GM18517 (cell line): ENCODE measurements around the gene STEAP3.
A peak's percentile ranks its signal among the peaks of the same experiment; 100 is the strongest.

Source experiments
- ATAC-seq: cut with Tn5 transposase; IDR thresholded peaks from one replicate; pipeline ENCODE4 v1.9.1; 2021; ENCODE audit warnings: mild to moderate bottlenecking, moderate library complexity; ENCODE audit not compliant: unreplicated experiment

Gene STEAP3

DNA sequence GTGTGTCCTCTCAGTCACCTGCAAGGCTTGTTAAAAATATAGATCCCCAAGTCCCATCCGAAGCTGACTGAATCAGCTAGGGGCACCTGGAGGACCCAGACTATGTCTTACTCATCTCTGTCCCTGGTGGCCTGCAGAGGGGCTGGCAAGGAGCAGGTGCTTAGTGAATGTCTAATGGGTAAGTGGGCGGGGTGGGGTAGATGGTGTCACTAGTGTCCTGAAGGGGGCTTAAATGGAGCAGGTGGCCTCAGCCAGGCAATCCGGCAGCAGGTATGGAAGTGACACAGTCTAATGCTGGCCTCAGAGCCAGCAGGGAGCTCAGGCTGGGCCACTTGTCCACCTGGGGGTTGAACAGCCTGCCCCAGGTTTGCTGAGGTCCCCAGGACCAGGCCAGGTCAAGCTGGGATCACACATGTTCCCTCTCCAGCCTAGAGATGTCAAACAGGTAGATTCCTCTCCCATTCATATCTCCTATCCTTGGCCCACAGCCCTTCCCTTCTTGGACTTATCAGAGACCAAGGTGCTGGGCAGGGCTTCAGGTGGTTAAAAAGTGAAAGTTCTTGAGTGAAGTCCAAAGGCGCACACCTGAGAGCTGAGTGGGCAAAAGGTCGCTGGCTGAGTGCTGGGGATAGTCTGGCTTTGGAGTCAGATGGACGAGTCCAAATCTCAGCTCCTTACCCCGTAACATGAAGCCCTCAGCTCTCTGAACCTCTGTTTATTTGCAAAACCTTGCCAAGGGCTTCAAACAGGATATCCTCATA, 1.7 kb downstream of the STEAP3 start:
- ATAC-seq = no peak

DNA sequence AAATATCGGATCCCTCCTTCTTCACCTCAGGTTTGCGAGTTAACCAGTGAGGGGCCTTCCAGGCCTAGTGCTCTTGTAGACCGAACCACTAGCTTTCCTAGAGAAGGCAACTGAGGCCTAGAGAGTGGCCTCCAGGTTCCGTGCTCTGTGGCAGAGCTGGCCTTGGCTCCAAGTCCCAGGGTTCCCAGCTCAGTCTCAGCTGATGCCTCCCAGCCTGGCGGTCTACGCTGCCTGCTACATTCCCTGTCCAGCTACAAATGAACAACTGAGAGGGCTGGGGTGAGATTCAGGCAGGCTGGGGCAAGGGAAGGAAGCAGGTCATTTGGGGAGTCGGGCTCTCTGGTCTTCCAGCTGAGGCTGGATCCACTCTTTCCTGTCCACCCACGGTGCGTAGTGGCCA, 2.3 kb downstream of the STEAP3 start:
- no peak for ATAC-seq

DNA sequence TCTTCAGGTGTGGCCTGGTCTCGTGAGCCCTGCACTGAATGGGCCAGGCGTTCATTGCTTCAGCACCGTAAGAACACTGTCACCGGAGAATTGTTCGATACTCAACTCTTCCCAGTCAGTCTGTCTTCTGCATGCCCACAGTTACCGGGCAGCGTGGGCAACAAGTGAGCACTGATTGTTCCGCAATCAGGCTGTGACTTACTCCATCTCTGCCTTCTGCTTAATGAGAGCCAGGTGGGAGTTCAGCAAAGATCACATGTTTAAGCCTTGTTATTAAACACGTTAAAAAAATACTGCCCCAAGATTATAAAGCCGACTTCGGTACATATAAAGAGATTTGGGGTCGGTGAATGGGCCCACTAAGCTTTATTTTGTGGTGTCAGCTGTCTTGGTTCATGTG, 3.7 kb downstream of the STEAP3 start:
- no peak for ATAC-seq

DNA sequence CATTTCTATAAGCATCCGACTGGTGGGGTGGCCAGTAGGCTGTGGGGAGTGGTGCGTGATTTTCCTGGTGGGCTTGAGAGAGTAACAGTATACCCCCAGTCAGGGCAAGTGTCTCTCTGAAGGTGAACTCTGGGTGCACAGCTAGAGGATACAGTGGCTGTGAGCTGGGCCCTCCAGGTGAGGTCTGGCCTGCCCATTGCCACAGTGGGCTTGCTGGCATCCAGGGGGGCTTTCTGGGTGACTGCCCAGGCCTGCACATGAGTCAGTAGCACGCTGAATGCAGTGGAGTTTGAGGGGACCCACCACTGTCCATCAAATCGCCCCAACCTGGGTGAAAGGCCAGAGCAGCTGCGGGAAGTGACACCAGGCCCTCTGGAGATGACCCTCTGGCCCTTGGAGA, 4.5 kb downstream of the STEAP3 start:
- ATAC-seq = no peak

DNA sequence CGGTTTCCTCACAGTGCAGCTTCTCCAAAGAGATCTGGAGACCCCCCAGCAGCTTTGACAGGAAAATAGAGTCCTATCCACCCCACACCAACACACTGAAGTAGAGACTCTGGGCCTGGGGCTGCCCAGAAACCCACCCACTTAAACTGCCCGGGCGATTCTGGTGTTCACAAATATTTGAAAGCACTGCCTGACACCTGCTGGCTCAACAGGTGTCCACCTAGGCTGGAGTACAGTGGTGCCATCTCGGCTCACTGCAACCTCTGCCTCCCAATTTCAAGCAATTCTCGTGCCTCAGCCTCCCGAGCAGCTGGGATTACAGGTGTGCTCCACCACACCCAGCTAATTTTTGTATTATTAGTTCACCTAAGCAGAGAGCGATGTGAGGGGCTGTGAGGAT, 5.3 kb downstream of the STEAP3 start:
- no peak for ATAC-seq

DNA sequence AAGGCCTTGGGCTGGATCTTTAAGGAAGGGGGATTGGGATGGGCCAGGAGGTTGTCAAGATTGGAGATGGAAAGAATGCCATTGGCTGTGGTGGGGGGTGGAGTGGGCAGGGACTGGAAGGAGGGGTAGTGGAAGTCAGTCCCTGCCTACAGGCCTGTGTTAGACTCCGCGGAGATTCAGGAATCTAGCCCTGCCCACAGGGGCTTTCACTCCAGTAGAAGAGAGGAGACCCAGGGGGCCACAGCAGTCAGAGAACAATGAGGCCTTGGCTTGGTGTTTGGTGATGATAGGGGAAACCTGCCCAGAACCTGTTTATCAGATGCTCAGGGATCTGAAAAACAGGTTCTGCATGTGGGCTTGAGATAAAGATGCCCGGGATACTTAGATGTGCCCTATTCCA, 6.1 kb downstream of the STEAP3 start:
- no peak for ATAC-seq

DNA sequence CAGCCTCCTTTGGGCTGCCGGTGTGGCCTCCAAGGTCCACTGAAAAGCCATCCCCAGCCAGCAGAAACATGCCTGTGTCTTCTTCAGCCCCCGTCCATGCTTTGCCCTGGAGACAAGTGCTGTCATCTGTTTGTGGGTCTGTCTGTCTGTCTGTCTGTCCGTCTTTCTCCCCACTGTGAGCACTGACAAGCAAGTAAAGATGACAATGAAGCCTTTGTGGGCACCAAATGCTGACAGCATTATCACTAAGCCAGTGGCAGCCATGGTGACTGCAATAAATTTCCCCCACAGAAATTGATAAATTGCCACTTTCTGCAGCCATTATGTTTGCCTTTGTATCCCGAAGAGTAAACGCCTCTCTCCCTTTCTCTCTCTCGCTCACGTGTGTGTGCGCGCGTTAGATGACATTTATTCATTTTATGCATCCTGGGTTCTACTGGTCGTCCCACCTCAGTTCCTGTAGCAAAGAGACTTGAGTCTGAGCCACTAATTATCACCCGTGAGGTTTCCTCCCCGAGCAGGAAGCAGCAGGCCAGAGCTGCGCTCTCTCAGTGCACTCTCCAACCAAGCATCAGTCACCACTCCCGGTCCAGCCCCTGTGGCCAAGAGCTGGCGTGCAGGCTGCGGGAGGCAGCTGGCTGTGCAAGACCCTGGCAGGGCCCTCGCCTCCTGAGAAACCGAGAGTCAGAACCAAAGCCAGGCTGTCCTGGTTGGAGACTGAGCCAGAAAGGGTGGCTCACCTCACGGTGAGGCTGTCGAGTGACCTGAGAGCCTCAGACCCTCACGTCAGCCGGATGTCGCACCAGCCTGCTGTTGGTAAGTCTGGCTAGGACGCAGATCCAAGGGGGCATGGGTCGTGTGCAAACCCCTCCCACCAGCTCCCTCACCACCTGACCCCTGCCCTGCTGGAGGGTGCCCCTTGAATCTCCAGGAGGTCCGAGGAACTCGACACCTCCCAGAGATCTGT, 6.9 kb downstream of the STEAP3 start:
- ATAC-seq = no peak

DNA sequence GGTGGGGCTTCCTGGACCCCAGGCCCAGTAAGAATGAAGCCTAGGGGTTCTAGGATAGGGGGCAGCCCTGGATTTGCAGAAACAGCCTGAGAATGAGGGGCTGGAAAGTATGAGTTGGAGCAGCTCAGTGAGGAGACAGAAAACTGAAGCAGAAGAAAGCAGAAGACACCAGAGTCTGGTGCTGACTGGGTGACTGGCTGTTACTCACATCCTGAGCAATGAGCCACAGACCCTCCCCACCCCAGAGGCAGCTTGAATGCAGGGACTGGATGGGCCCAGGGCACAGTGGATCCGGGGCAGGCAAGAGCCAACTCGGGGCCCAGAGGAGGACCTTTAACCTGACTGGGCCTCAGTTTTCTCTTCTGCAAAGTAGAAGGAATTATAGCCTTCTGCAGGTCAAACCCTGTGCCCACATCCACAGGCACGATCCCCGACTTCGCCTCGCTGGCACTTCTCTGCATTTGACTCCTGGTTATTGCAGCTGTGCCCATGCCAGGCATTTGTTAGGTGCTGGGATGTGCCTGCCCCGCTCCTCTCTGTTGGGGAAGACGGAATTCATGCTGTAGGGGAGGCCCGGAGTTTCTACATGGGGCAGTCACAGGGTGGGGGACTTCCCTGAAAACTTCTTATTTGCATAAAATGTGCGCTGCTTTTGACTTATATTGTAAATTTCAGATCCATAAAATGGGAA, 8.5 kb downstream of the STEAP3 start:
- peak; percentile 62 for ATAC-seq

DNA sequence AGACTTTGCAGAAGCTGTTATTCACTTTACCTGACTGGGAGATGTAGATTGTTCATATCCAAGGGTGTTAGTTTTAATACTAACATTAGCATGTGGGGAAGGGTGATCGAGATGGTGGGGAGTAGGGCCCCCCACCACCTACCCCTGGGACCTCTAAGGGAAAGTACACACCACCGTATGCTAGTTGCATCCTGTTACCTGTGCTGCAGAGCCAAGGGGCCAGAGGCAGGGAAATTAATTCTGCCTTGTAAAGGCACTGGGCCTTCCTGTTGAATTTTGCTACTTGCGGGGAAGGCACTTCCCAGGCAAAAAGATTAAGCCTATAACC, 9.0 kb downstream of the STEAP3 start:
- peak; percentile 38 for ATAC-seq

DNA sequence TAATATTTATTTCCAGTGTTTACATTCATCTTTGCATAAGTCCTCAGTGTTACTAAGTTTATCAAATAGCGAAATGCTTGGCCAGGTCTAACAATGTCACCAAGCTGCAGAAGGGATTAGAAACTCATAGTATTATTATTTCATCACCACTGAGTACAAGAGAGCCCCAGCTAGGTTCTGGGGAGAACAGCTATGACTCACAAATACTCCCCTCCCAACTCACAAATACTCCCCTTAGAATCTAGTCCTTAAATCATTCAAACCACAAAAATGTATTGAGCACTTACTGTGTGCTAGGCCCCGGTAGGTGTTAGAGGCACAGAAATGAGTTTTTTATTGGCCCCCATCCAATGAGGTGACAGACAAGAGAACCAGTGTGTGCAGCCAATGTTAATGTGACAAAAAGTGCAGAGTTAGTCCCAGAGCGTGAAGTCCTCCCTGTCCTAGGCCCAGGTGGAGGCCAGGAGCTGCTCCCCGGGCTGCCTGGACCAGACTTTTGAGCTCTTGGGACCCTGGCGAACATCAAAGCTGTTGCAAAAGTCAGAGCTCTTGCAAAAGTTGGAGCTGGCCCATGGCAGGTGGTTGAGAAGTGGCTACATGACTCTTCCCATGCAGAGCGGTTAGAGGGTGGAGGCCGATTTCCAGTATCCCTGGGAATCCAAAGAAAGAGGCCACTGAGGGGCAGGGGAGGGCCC, 9.8 kb downstream of the STEAP3 start:
- ATAC-seq = peak; percentile 57

DNA sequence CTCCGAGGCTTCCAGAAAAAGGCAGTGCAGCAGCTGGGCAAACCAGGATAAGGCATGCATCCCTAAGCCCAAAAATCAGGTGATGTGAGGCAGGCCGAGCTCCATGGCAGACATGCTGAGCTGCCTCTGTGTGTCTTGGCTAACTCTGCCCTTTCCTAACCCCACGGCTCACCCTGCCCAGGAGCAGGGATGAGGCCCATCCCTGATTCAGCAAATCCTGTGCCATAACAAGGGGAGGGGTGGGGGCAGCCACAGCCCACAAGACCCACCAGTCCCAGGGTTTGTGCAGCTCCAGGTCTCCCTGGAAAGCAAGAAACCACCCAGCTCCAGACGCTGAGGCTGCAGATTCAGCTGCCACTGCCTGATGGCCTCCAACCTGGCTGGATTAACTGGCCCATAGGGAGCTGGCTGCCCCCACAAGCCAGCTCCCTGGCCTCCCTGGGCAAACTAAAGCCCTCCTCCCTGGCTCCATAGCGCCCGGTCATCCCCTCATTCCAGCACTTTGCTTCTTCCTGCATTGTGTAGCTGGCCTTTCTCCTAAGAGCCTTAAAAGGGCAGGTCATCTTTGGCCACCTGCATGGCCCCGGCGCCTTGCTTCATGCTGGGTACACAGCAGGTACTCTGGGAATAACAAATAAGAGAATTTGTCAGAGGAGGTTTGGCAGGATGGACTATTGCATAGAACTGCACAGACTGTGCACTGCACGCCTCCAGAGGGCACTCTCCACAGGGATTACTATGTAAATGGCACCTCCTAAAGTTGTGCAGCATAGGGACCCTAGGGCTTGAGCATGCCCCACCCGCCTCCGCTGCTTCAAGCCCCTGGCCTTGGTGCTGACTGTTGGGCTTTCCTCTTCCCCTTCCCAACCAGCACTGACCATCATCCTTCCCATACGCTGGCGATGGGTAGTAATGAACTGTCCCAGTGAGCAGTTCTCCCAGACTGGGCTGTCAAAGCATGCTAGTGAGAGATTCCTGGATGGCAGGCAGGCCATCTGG, 10.7 kb downstream of the STEAP3 start:
- ATAC-seq = no peak

DNA sequence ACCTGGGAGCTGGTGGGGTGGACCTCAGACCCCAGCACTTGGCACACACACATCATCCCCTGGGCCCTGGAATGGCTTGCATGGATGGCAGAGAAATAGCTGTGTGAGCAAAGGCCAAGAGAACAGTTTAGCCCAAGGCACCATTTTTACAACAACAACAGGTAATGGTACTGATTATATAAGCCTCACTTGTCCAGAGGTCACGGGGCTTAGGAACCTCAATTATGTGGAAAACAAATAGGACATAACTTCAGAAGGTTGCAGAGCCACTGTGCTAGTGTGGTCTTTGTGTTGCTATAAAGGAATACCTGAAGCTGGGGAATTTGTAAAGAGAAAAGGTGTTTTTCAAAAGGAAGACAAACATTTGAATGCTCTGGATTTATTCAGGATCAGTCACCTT, 13.2 kb downstream of the STEAP3 start:
- no peak for ATAC-seq

DNA sequence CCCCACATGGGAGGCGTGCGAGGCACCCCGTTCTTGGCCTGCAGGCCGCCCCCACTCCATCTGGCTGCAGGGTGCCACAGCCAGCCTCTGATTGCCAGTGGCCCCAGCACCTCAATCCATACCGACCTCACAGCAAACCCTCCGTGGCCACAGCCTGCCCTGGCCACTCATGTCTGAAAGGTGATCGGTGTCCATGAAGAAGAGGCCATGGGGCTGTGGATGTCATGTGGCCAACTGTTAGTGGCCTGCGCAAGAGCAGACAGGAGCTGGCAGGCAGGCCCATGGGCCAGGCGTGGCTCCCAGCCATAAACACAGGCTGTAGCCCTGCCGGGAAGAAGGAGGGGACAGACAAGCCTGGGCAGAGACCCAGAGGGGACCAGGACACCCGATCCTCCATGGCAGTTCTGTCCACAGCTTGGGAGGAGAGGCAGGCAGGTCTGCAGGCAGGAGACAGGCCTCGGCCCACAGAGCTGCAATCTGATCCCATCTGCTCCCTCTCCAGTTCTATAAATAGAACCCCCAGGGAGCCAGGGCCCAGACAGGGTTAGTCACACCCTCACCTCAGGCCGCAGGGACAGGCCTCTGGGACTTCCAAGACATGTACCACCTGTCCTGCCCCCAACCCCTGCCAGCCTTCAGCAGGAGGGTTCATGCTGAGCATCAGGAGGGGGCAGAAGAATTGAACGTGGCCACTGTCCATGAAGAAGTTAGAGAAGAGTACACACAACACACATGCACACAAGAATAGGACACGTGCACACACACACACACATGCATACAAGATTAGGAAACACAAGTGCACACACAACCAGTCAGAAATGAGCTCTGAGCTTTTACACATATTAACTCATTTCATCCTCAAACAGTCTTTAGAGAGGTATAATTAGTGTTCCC, 16.9 kb downstream of the STEAP3 start:
- ATAC-seq = no peak

DNA sequence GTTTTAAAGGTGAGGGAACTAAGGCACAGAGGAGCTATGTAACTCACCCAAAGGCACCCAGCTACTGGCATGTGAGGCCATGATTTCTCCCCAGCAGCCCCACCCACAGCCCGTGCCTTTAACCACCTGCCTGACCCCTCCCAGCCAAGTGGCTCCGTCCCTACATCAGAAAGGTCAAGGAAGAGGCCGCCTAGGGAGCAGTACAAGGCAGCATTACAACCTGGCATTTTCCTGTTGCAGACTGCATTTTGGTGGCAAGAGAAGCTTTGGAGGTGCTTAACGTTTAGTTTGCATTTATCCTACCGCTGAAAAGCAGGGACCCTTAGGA, 17.5 kb downstream of the STEAP3 start:
- ATAC-seq = no peak

DNA sequence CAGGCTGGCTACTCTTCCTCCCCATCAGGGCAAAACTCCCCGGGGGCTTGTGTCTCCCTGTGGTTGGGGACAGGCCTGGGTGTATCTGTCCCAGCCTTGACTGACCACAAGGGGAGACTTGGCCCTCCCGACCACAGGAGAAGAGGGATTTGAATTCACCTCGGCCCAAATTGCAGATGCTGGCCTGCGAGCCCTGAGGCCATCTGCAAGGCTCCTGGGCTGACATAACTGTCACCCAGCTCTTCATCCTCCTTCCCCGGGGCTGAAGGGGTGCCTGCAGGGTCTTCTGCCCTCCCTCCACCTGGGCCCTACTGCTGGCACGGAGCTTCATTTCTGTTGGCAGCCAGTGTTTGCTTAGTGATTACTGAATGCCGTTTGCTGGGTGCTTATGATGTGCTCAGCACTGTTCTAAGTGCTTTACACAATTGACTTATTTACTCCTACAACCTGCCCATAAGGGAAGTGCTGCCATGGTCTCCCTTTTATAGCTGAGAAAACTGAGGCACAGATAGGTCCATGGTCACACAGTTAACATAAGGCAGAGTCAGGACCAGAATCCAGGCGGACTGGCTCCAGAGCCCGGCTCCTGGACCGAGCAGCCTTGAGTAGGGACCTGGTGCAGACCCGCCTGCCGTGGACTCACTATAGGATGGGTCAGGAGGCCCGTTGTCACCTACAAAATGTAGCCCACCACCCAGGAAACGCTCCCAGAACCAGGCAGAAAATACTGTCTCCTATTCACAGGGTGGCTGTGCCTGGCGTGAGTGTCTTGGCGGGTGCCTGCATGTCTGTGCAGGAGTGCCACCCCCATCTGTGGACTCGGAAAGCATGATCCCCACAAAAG, 18.9 kb downstream of the STEAP3 start:
- ATAC-seq = no peak

DNA sequence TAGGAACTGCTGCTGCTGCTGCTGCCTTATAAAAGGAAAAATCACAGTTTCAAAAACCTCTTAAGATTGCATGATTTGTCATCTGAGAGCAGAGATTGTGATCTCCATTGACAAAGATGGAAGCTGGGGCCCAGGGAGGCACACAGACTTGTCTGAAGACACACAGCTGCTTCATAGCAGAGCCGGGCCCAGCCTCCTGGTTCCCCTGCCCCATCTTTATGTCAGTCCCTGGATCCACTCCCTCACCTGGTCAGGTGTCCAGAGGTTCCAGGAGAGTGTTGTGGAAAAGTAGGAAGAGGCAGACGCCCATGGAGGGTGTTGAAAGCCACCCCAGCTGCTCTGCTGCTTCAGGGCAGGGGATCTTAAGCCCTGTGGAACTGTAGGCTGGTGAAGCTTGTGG, 20.0 kb downstream of the STEAP3 start:
- no peak for ATAC-seq

DNA sequence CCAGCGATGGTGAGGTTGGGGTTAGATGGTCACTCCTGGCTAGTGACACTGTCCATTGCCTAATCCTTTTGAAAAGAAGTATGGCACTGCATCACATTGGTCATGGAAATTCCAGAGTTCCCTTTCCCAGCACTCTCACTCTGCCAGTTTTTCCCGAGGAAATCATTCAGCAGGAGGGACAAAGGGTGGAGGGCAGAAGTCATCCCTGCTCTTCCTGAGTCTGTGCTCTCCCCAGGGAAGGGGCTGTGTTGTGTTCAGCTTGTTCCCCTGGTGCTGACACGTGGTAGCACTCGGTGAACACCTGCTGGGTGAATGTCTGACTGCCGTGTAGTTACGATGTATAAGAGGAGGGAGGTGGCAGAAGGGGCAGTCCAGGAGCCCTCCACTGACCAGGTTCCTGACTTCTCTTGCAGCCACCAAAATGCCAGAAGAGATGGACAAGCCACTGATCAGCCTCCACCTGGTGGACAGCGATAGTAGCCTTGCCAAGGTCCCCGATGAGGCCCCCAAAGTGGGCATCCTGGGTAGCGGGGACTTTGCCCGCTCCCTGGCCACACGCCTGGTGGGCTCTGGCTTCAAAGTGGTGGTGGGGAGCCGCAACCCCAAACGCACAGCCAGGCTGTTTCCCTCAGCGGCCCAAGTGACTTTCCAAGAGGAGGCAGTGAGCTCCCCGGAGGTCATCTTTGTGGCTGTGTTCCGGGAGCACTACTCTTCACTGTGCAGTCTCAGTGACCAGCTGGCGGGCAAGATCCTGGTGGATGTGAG, 21.6 kb downstream of the STEAP3 start:
- no peak for ATAC-seq
